GM21515 (cell line): Measurements from ENCODE around the gene OXTR.
"Not testable (repeated sequence)": the region's sequence is repeated elsewhere in the genome, so short reads cannot be mapped to it uniquely, and the experiment has no call there.

Source experiments
- ATAC-seq: cut with Tn5 transposase; IDR thresholded peaks from one replicate; pipeline ENCODE4 v1.9.1; 2021; ENCODE audit not compliant: unreplicated experiment

The OXTR gene

GRCh38 chr3:8743021-8743601 is 26.3 kb downstream of the OXTR start:
- ATAC-seq = no peak

- no peak for ATAC-seq
These were observed 27.7 kb downstream of the OXTR start for GRCh38 chr3:8741581-8742261.

- ATAC-seq = no peak
These were observed 29.5 kb downstream of the OXTR start for GRCh38 chr3:8739757-8740504.

GRCh38 chr3:8738639-8739038 is 30.8 kb downstream of the OXTR start:
- ATAC-seq = no peak

- ATAC-seq = no peak
These were observed 31.6 kb downstream of the OXTR start for GRCh38 chr3:8737823-8738222.

- ATAC-seq = no peak
These were observed 32.1 kb downstream of the OXTR start for GRCh38 chr3:8737301-8737700.

GRCh38 chr3:8736436-8736835 is 33.0 kb downstream of the OXTR start:
- ATAC-seq = no peak

GRCh38 chr3:8734908-8735307 is 34.5 kb downstream of the OXTR start:
- ATAC-seq = no peak

- ATAC-seq = no peak
These were observed 35.1 kb downstream of the OXTR start for GRCh38 chr3:8734137-8734878.

GRCh38 chr3:8733332-8734094 is 35.9 kb downstream of the OXTR start, which contains the start of gene CAV3:
CAV3 (plus strand) TSS chr3:8733802; CDS start chr3:8733877, 75 bp downstream.
- no peak for ATAC-seq

GRCh38 chr3:8732413-8732812 is 37.0 kb downstream of the OXTR start:
- ATAC-seq = no peak

- ATAC-seq = no peak
These were observed 38.8 kb downstream of the OXTR start for GRCh38 chr3:8730656-8731055.

- ATAC-seq = no peak
These were observed 39.9 kb downstream of the OXTR start for GRCh38 chr3:8729479-8729878.

- no peak for ATAC-seq
These were observed 41.6 kb downstream of the OXTR start for GRCh38 chr3:8727605-8728512.

GRCh38 chr3:8724108-8724752 is 45.2 kb downstream of the OXTR start:
- ATAC-seq = no peak

- ATAC-seq = no peak
These were observed 45.8 kb downstream of the OXTR start for GRCh38 chr3:8723612-8724011.

- no peak for ATAC-seq
These were observed 46.6 kb downstream of the OXTR start for GRCh38 chr3:8722808-8723207.

GRCh38 chr3:8715757-8716156 is 53.7 kb downstream of the OXTR start:
- ATAC-seq = not testable (repeated sequence)
